CD4-positive, alpha-beta T cell treated with Interleukin-6 for 4 hours (primary cell): ENCODE measurements around the gene RIBC1.
"Not testable (repeated sequence)": the region's sequence is repeated elsewhere in the genome, so short reads cannot be mapped to it uniquely, and the experiment has no call there.

Source experiments
- DNase-seq: peaks from one replicate; pipeline ENCODE4 v3.0.0-alpha.2; 2020; ENCODE audit warnings: mixed read lengths

Gene RIBC1

GRCh38 chrX:53422861-53423306 lies at the start of gene RIBC1:
Gene RIBC1 (plus strand): TSS chrX:53422873. CDS start chrX:53426277, 3,404 bp downstream.
- DNase-seq: no peak

- DNase-seq: no peak
Observed at GRCh38 chrX:53373307-53373706, 49.4 kb upstream of the RIBC1 start.

- DNase-seq: no peak
Observed at GRCh38 chrX:53374222-53374820, 48.4 kb upstream of the RIBC1 start.

GRCh38 chrX:53374923-53375322 lies 47.8 kb upstream of the RIBC1 start:
- no peak for DNase-seq

GRCh38 chrX:53376888-53377287 lies 45.8 kb upstream of the RIBC1 start:
- DNase-seq: no peak

- no peak for DNase-seq
Observed at GRCh38 chrX:53377464-53377863, 45.2 kb upstream of the RIBC1 start.

- no peak for DNase-seq
Observed at GRCh38 chrX:53379008-53379710, 43.5 kb upstream of the RIBC1 start.

GRCh38 chrX:53379747-53380146 lies 42.9 kb upstream of the RIBC1 start:
- no peak for DNase-seq

- DNase-seq: no peak
Observed at GRCh38 chrX:53383376-53384076, 39.1 kb upstream of the RIBC1 start.

- DNase-seq: no peak
Observed at GRCh38 chrX:53395605-53396298, 26.9 kb upstream of the RIBC1 start.

GRCh38 chrX:53398216-53398615 lies 24.5 kb upstream of the RIBC1 start:
- no peak for DNase-seq

- no peak for DNase-seq
Observed at GRCh38 chrX:53403535-53403934, 19.1 kb upstream of the RIBC1 start.

GRCh38 chrX:53412446-53412845 lies 10.2 kb upstream of the RIBC1 start:
- DNase-seq: no peak

GRCh38 chrX:53420351-53420750 lies 2.3 kb upstream of the RIBC1 start:
- not testable (repeated sequence) for DNase-seq

- no peak for DNase-seq
Observed at GRCh38 chrX:53421125-53421524, 1.5 kb upstream of the RIBC1 start.

- DNase-seq: no peak
Observed at GRCh38 chrX:53421772-53422085, 944 bp upstream of the RIBC1 start.

- DNase-seq: peak; percentile 99
Observed at GRCh38 chrX:53422086-53422860, 400 bp upstream of the RIBC1 start, which contains the start of gene SMC1A. Gene SMC1A (minus strand): TSS chrX:53422654. CDS start chrX:53422600, 54 bp downstream.

- no peak for DNase-seq
Observed at GRCh38 chrX:53429755-53430154, 7.1 kb downstream of the RIBC1 start.

- no peak for DNase-seq
Observed at GRCh38 chrX:53430231-53430630, 7.6 kb downstream of the RIBC1 start.

GRCh38 chrX:53433651-53434639 lies 11.3 kb downstream of the RIBC1 start, which contains the start of gene HSD17B10:
Gene HSD17B10 (minus strand): TSS chrX:53434370. CDS start chrX:53434345, 25 bp downstream.
- DNase-seq: peak; percentile 91

GRCh38 chrX:53435997-53436396 lies 13.3 kb downstream of the RIBC1 start:
- DNase-seq: peak; percentile 78
